Liver (tissue), 9 donors: Measurements from ENCODE around the gene AGFG1. TPM values are rescaled to one million over a fixed set of nuclear protein-coding genes. Genes with fewer than 3 reads are reported as not detected.

Experiments
- DNase-seq: peaks from one replicate; pipeline ENCODE4 v3.0.0-alpha.2; 2017; ENCODE audit warnings: low spot score
- H3K27ac ChIP-seq, 2 donors: one replicate each; pipeline ENCODE4 v1.7.0; 2013; ENCODE audit warnings: inconsistent platforms in 2 of 2, low read length in 2 of 2, control low read depth in 1 of 2, low read depth in 1 of 2, mild to moderate bottlenecking in 1 of 2
- H3K27me3 ChIP-seq, 4 donors: one replicate each; pipeline versions ENCODE4 v1.6.1 to v1.7.0; 2013; ENCODE audit warnings: low read length in 3 of 4, inconsistent platforms in 1 of 4, mild to moderate bottlenecking in 1 of 4, moderate library complexity in 1 of 4; ENCODE audit not compliant: control insufficient read depth in 4 of 4, insufficient read depth in 4 of 4
- H3K36me3 ChIP-seq, 4 donors: one replicate each; pipeline versions ENCODE4 v1.6.1 to v1.7.0; 2013; ENCODE audit warnings: low read length in 3 of 4, mild to moderate bottlenecking in 3 of 4, low read depth in 1 of 4, moderate library complexity in 1 of 4; ENCODE audit not compliant: control insufficient read depth in 4 of 4, insufficient read depth in 3 of 4
- H3K4me1 ChIP-seq, 4 donors: one replicate each; pipeline versions ENCODE4 v1.6.1 to v1.7.0; 2013; ENCODE audit warnings: low read length in 3 of 4, mild to moderate bottlenecking in 3 of 4, moderate library complexity in 1 of 4; ENCODE audit not compliant: control insufficient read depth in 4 of 4, insufficient read depth in 4 of 4
- H3K4me3 ChIP-seq, 3 donors: one replicate each; pipeline versions ENCODE4 v1.6.1 to v1.7.0; 2013; ENCODE audit warnings: low read length in 3 of 3, control low read depth in 1 of 3, low read depth in 1 of 3, mild to moderate bottlenecking in 1 of 3
- H3K9ac ChIP-seq, 2 donors: one replicate each; pipeline ENCODE4 v1.7.0; 2013; ENCODE audit warnings: low read length in 2 of 2, mild to moderate bottlenecking in 2 of 2, moderate library complexity in 2 of 2, control low read depth in 1 of 2, low read depth in 1 of 2
- H3K9me3 ChIP-seq, 4 donors: one replicate each; pipeline versions ENCODE4 v1.6.1 to v1.7.0; 2013; ENCODE audit warnings: low read length in 3 of 4; ENCODE audit not compliant: control insufficient read depth in 4 of 4
- EGR1 ChIP-seq, 2 donors: IDR thresholded peaks; 2 replicates each; pipeline ENCODE4 v1.6.1; 2016 to 2018; ENCODE audit warnings: antibody characterized with exemption in 2 of 2, low read depth in 2 of 2
- FOXA1 ChIP-seq: IDR thresholded peaks from 2 replicates; pipeline ENCODE4 v1.6.1; 2016; ENCODE audit warnings: antibody characterized with exemption
- FOXA2 ChIP-seq: IDR thresholded peaks from 2 replicates; pipeline ENCODE4 v1.6.1; 2016; ENCODE audit warnings: antibody characterized with exemption
- GABPA ChIP-seq, 2 donors: IDR thresholded peaks in 1 of 2; conservative IDR thresholded peaks in 1 of 2; 2 replicates each; pipeline ENCODE4 v1.6.1; 2016; ENCODE audit warnings: antibody characterized with exemption in 2 of 2, mild to moderate bottlenecking in 1 of 2, moderate library complexity in 1 of 2
- HNF4A ChIP-seq, 2 donors: conservative IDR thresholded peaks; 2 replicates each; pipeline ENCODE4 v1.6.1; 2016; ENCODE audit warnings: antibody characterized with exemption in 2 of 2, mild to moderate bottlenecking in 2 of 2
- HNF4G ChIP-seq: IDR thresholded peaks from 2 replicates; pipeline ENCODE4 v1.6.1; 2016; ENCODE audit warnings: antibody characterized with exemption
- JUND ChIP-seq, 2 donors: IDR thresholded peaks; 2 replicates each; pipeline ENCODE4 v1.6.1; 2016; ENCODE audit warnings: antibody characterized with exemption in 2 of 2
- NR2F2 ChIP-seq: IDR thresholded peaks from 2 replicates; pipeline ENCODE4 v1.6.1; 2016; ENCODE audit warnings: antibody characterized with exemption
- SP1 ChIP-seq: IDR thresholded peaks from 2 replicates; pipeline ENCODE4 v1.6.1; 2018; ENCODE audit warnings: antibody characterized with exemption, mild to moderate bottlenecking
- TAF1 ChIP-seq: conservative IDR thresholded peaks from 2 replicates; pipeline ENCODE4 v1.6.1; 2016; ENCODE audit warnings: antibody characterized with exemption, mild to moderate bottlenecking
- YY1 ChIP-seq: IDR thresholded peaks from 2 replicates; pipeline ENCODE4 v1.6.1; 2016; ENCODE audit warnings: antibody characterized with exemption, mild to moderate bottlenecking
- WGBS: extraction: QIAGEN DNeasy Blood & Tissue Kit; methylation state at CpG from one replicate; pipeline ENCODE4 v1.1.7; 2013; 5-methylcytosine and 5-hydroxymethylcytosine counted together
- polyA plus RNA-seq, 2 donors: library from polyadenylated mRNA; stranded (reverse) in 1 of 2; unstranded in 1 of 2; fragments of 200-250 nt in 1 of 2; fragments of >200 nt in 1 of 2; fragmentation: Nextera tagmentation in 1 of 2; extraction: Ambion mirVana in 1 of 2; gene quantifications; one replicate each; pipeline versions ENCODE4 v1.2.1 to v1.2.3, GENCODE V29; 2013 to 2015
- total RNA-seq, 2 donors: library from RNA; depleted of rRNA; stranded (reverse); fragments of >200 nt; gene quantifications; one replicate each; pipeline ENCODE4 v1.2.3, GENCODE V29; 2014
- TF ChIP-seq, protein P1 (sequence below): IDR thresholded peaks from 2 replicates; pipeline ENCODE4 v1.6.1; 2016; ENCODE audit warnings: antibody characterized with exemption, mild to moderate bottlenecking
- TF ChIP-seq, protein P2 (sequence below): fragments of 150-350 bp; IDR thresholded peaks from 2 replicates; pipeline ENCODE4 v1.5.1; 2017; ENCODE audit warnings: improper control_type of control experiment, low read depth, low read length; ENCODE audit not compliant: missing input control
- TF ChIP-seq, protein P3 (sequence below): IDR thresholded peaks from 2 replicates; pipeline ENCODE4 v1.6.1; 2016; ENCODE audit warnings: antibody characterized with exemption
- donor health status: healthy.
- donor health status: healthy.
- donor health status: healthy.
- donor health status: healthy.
- donor health status: healthy.

Gene AGFG1
- total and polyA plus RNA-seq, 4 donors, result 8.5 to 49.7 (median 23.7) TPM

DNA sequence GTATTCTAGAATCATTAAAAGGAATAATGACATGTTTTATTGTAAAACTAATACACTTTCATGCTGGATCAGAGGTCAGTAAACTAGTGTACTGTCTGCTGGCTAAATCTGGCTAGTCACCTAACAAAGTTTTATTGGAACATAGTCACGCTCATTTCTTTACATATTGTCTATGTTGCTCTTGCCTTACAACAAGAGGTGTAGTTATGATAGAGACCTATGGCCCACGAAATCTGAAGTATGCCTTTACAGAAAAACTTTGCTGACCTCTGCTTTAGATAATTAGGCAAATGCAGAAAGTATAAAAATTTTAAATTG lies 96.9 kb downstream of the AGFG1 start (continued):
- TF ChIP-seq, protein P1, sequence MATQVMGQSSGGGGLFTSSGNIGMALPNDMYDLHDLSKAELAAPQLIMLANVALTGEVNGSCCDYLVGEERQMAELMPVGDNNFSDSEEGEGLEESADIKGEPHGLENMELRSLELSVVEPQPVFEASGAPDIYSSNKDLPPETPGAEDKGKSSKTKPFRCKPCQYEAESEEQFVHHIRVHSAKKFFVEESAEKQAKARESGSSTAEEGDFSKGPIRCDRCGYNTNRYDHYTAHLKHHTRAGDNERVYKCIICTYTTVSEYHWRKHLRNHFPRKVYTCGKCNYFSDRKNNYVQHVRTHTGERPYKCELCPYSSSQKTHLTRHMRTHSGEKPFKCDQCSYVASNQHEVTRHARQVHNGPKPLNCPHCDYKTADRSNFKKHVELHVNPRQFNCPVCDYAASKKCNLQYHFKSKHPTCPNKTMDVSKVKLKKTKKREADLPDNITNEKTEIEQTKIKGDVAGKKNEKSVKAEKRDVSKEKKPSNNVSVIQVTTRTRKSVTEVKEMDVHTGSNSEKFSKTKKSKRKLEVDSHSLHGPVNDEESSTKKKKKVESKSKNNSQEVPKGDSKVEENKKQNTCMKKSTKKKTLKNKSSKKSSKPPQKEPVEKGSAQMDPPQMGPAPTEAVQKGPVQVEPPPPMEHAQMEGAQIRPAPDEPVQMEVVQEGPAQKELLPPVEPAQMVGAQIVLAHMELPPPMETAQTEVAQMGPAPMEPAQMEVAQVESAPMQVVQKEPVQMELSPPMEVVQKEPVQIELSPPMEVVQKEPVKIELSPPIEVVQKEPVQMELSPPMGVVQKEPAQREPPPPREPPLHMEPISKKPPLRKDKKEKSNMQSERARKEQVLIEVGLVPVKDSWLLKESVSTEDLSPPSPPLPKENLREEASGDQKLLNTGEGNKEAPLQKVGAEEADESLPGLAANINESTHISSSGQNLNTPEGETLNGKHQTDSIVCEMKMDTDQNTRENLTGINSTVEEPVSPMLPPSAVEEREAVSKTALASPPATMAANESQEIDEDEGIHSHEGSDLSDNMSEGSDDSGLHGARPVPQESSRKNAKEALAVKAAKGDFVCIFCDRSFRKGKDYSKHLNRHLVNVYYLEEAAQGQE, result no peak
- TF ChIP-seq JUND (IDR thresholded peaks at IDR 0.05) (no peak), TAF1 (no peak), HNF4G (no peak), FOXA2 (no peak)

DNA sequence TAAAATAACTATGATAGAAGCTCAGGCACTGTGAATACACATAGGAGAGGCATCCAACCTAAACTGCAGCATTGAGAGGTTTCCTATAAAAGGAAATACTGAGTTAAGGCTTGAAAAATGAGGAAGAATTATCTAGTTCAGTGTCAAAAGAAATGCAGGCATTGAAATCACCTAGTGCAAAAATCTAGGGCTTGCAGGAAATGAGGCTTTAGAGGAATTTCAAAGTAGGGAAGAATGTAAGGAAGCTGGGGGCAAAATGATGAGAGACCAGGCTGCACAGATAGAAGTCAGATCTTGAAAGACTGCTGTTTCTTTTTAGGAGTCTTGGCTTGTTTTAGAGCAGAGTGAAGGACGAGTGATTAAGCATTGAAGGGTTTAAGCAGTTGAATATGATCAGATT lies 98.7 kb downstream of the AGFG1 start:
- DNase-seq, result no peak
- Histone ChIP-seq H3K27ac (no peak overlapping the region), H3K4me3 (no peak overlapping the region), H3K36me3 (no peaks in the 10 kb centered on the region), H3K9ac (no peak overlapping the region), H3K9me3 (no peaks in the 10 kb centered on the region), H3K4me1 (no peaks in the 10 kb centered on the region), H3K27me3 (no peaks in the 10 kb centered on the region)
- 72% methylated on average over 1 of the region's 1 CpG for WGBS
- TF ChIP-seq TAF1 (no peak), GABPA (IDR thresholded peaks at IDR 0.05 in 1 of 2, conservative IDR thresholded peaks at IDR 0.05 in 1 of 2) (no peak), SP1 (no peak), HNF4A (conservative IDR thresholded peaks at IDR 0.05) (no peak), EGR1 (IDR thresholded peaks at IDR 0.05; ENCODE audit: low read depth in 2 of 2) (no peak), YY1 (no peak)
- TF ChIP-seq, protein P2, sequence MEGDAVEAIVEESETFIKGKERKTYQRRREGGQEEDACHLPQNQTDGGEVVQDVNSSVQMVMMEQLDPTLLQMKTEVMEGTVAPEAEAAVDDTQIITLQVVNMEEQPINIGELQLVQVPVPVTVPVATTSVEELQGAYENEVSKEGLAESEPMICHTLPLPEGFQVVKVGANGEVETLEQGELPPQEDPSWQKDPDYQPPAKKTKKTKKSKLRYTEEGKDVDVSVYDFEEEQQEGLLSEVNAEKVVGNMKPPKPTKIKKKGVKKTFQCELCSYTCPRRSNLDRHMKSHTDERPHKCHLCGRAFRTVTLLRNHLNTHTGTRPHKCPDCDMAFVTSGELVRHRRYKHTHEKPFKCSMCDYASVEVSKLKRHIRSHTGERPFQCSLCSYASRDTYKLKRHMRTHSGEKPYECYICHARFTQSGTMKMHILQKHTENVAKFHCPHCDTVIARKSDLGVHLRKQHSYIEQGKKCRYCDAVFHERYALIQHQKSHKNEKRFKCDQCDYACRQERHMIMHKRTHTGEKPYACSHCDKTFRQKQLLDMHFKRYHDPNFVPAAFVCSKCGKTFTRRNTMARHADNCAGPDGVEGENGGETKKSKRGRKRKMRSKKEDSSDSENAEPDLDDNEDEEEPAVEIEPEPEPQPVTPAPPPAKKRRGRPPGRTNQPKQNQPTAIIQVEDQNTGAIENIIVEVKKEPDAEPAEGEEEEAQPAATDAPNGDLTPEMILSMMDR, result no peak

DNA sequence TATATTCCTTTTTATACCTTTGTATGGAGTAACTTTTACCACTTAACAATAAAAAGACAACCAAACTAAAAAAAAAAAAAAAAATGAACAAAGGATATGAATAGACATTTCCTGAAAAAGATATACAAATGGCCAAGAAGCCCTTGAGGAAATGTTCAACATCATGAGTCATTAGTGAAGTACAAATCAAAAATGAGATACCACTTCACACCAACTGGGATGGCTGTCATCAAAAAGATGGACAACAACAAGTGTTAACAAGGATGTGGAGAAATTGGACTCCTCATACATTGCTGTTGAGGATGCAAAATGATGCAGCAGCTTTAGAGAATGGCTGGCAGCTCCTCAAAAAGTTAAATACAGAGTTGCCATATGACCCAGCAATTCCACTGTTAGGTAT lies 104.2 kb downstream of the AGFG1 start:
- Histone ChIP-seq H3K9me3 (no peaks in the 10 kb centered on the region), H3K9ac (no peak overlapping the region), H3K27ac (no peak overlapping the region), H3K36me3 (no peaks in the 10 kb centered on the region), H3K27me3 (no peaks in the 10 kb centered on the region), H3K4me3 (no peak overlapping the region), H3K4me1 (no peaks in the 10 kb centered on the region)
- TF ChIP-seq, protein P1, result no peak
- TF ChIP-seq FOXA2, result no peak
- TF ChIP-seq FOXA1, result no peak
- TF ChIP-seq, protein P3, sequence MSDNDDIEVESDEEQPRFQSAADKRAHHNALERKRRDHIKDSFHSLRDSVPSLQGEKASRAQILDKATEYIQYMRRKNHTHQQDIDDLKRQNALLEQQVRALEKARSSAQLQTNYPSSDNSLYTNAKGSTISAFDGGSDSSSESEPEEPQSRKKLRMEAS, result no peak
- no peak for TF ChIP-seq NR2F2
- TF ChIP-seq GABPA (IDR thresholded peaks at IDR 0.05 in 1 of 2, conservative IDR thresholded peaks at IDR 0.05 in 1 of 2), result no peak
- TF ChIP-seq TAF1, result no peak
- no peak for DNase-seq
